Loucy (cell line): ENCODE results near the gene ADAMTSL2.

Experiments
- EZH2phosphoT487 ChIP-seq: fragments of 200-600 bp; IDR thresholded peaks from 2 replicates; pipeline ENCODE4 v1.6.1; 2018; ENCODE audit warnings: antibody characterized with exemption, mild to moderate bottlenecking, moderate library complexity, borderline replicate concordance
- TF ChIP-seq, protein P1 (sequence below): fragments of 200-600 bp; sonication (generic); conservative IDR thresholded peaks from 2 replicates; pipeline ENCODE4 v1.5.1; 2014; ENCODE audit warnings: mild to moderate bottlenecking, antibody characterized with exemption, low read length

DNA sequence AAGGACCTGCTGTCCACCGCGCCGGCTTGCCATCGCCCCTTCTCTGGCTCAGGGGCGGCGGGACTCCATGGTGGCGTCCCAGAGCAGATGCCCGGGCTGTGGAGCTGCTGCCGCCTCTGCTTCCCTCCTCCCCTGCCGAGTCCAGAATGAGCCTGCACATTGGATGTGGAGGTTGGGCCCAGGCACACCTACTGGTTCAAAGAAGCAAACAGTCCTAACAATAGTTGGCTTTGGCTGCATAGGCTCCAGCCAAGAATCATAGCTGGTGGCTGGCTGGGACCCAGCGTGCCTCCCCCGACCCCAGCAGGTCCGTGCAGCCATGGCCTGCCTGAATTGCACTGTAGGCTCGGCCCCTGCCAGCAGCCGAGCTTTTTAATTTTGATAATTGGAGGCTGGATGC is 25.8 kb downstream of the ADAMTSL2 start:
- TF ChIP-seq, protein P1, sequence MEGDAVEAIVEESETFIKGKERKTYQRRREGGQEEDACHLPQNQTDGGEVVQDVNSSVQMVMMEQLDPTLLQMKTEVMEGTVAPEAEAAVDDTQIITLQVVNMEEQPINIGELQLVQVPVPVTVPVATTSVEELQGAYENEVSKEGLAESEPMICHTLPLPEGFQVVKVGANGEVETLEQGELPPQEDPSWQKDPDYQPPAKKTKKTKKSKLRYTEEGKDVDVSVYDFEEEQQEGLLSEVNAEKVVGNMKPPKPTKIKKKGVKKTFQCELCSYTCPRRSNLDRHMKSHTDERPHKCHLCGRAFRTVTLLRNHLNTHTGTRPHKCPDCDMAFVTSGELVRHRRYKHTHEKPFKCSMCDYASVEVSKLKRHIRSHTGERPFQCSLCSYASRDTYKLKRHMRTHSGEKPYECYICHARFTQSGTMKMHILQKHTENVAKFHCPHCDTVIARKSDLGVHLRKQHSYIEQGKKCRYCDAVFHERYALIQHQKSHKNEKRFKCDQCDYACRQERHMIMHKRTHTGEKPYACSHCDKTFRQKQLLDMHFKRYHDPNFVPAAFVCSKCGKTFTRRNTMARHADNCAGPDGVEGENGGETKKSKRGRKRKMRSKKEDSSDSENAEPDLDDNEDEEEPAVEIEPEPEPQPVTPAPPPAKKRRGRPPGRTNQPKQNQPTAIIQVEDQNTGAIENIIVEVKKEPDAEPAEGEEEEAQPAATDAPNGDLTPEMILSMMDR: no peak
- no peak for TF ChIP-seq EZH2phosphoT487
